ENCODE measurements around the gene LHX8.

- no peak for TF ChIP-seq CTCF (IDR thresholded peaks at IDR 0.05)
- no peak for TF ChIP-seq POLR2A (IDR thresholded peaks at IDR 0.05)
- TF ChIP-seq EP300 (IDR thresholded peaks at IDR 0.05) = no peak
Observed at GRCh38 chr1:75132242-75132811, 1.9 kb upstream of the LHX8 start.

All from tibial nerve (tissue), 4 donors.